HG02938 (cell line): ENCODE results near the gene DCTD.

Experiments used
- ATAC-seq: cut with Tn5 transposase; IDR thresholded peaks from one replicate; pipeline ENCODE4 v1.9.1; 2021; ENCODE audit warnings: mild to moderate bottlenecking, moderate library complexity; ENCODE audit not compliant: unreplicated experiment

DCTD gene

GRCh38 chr4:182845618-182846017, 71.6 kb downstream of the DCTD start:
- no peak for ATAC-seq

GRCh38 chr4:182843808-182844325, 73.3 kb downstream of the DCTD start:
- ATAC-seq = no peak

GRCh38 chr4:182842759-182843390, 74.3 kb downstream of the DCTD start:
- no peak for ATAC-seq

- no peak for ATAC-seq
These were observed 75.0 kb downstream of the DCTD start for GRCh38 chr4:182842104-182842600.

GRCh38 chr4:182840108-182840507, 77.1 kb downstream of the DCTD start:
- no peak for ATAC-seq
